ENCODE measurements around the gene FAM174C.
A peak's percentile ranks its signal among the peaks of the same experiment; 100 is the strongest.

Gene FAM174C

DNA sequence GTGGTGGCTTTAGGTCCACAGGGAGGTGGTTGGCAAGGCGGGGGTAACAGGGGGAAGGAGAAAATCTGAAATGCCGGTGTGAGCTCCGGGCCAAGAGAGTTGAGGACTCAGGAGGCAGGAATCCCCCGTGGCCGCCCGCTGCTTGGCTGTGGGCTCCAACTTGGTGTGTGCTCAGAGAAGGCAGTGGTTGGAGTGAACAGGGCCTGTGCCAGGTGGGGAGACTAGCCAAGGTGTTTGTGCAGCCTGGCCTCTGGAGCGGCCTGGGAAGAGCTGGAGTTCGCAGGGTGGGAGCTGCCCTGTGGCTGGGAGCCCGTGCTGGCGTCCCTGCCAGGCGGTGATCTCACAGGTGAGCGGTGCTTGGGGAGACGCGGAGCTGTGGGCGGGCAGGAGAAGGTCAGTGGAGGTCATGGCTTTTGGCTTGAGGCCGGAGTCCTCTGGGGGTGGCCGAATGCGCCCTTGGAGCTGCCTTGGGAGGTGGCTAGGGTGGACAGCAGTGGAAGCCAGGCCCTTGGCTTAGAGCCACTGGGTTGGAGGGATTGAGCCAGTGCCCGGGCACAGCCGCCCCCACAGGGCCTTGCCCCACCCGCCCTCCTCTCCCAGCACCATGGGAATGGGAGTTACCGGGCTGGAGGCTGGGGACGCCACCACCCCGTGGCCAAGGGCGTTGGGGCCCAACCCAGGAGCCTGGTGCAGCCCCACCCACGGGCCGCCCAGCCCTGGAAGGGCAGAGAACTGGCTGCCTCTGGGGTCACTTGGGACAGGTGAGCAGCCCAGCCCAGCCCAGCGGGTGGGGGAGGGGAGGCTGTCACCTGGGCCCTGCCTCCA, 13.3 kb upstream of the FAM174C start:
- peak; percentile 42 for DNase-seq (ENCODE audit: low read depth)

DNA sequence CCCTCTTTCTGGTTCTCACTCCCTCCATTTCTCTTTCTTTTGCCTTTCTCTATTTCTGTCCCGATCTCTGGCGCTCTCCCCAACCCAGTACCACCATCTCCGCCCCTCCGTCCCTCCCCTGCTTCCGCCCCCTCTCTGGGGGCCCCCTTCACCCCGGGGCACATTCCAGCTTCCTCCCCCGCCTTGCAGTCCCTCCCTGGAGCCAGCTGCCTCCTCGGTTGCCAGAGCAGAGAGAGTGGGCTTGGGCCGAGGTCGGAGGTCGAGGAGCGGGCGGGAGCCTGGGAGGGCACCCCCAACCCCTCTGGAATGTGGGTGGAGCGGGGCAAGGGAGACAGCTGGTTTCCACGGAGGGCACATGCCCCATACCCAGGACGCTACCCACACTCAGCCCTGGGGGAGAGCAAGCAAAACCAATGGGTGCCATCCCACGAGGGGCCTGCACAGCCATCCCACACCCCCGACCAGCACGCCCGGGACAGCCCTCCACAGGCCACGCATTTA, 12.7 kb upstream of the FAM174C start:
- DNase-seq (ENCODE audit: low read depth), result no peak

DNA sequence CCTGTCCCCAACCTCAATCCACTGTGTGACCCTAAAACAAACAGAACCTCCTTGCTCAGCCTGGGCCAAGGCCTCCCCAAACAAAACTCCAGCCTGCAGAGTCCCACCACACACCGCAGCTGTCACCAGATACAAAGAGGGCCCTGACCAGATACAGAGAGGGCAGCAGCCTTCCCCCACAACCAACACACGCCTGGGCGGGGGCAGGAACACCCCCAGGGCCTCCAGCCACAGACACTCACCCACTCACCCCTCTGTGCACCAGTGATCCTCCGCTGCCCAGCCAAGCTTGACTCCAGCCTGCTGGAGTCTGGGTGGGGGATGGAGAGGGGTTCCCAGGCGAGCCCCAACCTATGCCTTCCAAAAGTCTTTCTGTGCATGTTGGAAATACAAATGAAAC, 12.1 kb upstream of the FAM174C start:
- DNase-seq (ENCODE audit: low read depth), result no peak

DNA sequence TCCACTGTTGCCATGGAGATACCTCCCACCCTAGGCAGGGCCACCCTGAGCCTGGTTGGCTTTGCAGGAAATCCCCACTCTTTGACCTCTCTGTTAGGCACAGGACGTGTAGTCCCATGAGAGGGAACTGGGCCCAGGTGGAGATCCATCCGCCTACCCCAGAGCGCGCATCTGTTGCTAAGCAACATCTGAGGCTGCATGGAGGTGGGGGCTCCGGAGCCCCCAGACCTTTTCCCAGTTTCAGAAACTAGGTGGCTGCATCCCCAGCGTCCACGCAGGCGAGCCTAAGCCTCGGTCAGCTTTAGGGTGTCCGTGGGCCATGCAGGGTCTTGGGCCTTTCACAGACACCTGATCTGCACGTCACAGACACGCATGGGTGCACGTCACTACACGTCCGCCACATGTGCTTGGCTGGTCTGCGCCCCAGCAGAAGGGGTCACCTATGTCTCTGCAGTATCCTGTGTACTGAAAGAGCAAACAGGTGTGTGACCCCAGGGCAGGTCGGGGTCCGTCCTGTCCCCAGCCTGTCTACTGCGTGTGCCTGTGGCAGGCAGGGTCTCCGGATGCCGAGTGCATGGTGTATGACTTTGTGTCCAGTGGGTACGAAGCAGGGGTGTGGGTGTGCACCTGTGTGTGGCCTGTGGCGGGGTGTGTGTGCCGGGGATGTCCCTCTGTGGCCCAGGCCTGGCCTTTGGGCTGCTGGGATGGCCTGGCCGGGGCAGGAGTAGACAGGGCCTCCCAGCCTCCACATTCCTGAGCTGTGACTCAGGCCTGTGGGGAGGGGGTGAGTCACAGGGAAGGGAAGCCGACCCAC, 10.3 kb upstream of the FAM174C start:
- DNase-seq (ENCODE audit: low read depth), result peak; percentile 86

DNA sequence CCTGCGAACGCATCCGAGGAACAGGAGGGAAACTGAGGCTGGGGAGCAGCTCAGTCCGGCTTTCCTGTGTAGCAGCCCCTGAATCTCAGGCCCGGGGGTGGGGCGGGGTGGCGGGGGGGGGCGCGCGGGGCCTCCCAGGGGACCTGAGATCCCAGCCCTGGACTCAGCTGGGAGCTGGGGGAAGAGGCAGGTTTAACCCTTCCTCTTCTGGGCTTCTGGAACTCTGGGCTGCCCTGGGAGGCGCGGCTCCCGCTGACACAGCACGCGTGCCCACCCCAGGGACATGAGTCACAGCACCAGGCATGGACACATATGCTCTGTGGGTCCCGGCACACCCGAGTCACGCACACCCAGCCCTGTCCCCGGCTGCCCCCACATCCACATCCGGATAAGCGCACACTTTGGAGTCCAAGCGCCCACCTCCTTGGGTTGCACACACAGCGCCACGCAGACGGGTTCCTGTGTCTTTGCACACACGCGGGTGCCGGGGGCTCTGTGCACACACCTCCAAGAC, 9.7 kb upstream of the FAM174C start:
- peak; percentile 95 for DNase-seq (ENCODE audit: low read depth)

DNA sequence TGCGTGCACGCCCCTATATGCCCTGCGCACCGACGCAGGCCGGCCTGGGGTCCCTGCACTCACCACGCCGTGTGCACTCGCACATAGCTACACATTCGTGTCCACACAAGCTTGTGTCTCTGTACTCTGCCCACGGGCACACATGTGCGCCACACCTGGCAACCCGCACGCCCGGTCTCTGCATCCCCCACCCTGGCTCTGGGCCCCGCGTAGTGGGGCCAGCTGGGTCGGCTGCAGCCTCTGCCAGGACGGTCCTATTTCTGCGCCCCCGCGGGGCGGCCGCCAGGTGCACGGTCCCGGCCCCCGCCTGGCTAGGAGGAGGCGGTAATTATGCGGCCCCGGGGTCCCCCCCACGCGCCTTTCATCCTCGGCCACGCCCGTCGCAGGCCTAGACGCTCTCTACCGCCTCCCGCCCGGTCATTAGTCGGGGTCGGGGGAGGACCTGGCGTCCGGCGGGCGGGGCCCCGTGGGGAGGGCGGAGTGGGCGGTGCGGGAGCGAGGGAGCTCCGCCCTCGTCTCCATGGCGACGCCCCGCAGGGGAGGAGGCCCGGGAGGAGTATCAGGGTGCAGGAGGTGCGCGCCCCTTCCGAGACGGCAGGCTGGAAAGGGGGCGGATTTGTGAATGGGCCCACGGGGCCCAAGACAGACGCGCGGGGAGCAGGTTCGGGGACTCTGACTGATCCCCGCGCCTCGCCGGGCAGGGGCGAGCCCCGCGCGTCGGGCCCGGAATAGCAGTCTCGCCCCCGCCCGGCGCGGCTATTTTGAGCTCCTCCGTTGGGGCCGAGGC, 9.0 kb upstream of the FAM174C start:
- peak; percentile 87 for DNase-seq (ENCODE audit: low read depth)

DNA sequence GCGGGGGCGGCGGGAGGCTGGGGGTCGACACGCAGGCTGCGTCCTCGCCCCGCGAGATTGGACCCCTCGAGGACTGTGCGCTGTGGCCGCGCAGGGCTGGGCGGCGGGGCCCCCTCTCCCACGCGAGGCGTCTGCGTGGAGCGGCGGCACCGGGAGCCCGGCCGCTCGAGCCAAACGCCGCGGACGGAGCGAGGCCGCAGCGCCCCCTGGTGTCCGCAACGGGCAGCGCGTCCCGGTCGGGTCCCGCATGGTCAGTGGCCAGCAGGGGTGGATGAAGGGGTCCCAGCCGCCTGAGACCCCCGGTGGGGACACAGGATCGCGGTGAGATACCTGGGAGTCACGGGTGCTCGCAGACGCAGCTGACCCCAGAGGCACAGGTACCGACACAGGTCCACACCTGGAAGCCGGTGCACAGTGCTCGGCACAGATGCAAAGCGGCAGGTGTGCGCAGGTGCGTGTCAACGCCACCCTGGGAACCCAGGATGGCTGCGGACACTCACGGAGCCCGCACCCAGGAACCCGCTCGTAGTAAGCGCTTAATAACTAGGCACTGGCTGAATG, 8.3 kb upstream of the FAM174C start:
- DNase-seq (ENCODE audit: low read depth), result peak; percentile 41

DNA sequence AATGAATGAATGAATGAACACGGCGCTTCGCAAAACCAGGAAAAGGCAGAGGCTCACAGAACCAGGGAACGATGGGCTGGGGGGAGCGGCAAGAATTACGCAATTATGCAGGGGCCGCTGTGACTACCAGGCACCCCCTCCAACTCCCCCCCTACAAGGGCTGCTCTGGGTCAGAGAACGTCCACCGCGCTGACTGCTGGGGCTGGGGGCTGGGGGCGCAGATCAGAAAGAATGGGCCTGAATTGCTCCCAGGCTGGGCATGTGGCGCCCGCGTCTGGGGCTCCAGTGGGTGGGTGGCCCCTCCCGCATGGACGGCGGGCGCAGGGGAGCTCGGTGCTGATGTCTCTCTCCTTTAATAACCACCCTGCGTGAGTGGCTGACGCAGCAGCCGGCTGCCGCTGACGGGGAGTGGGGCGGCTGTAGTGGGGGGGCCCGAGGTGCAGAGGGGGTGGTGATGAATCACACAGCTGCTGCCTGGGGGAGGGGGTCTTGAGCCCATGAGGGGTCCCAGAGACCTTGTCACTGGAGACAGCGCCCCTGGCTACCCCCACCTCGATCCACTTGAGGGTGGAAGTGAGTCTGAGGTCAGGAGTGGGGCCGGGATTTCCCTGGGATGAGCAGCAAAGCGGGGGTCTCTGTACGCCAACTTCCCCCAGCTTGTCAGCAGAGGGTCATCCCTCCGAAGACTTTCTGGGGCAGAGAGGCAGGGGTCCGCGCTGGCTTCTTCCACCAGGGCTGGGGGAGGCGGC, 7.7 kb upstream of the FAM174C start:
- no peak for DNase-seq (ENCODE audit: low read depth)

DNA sequence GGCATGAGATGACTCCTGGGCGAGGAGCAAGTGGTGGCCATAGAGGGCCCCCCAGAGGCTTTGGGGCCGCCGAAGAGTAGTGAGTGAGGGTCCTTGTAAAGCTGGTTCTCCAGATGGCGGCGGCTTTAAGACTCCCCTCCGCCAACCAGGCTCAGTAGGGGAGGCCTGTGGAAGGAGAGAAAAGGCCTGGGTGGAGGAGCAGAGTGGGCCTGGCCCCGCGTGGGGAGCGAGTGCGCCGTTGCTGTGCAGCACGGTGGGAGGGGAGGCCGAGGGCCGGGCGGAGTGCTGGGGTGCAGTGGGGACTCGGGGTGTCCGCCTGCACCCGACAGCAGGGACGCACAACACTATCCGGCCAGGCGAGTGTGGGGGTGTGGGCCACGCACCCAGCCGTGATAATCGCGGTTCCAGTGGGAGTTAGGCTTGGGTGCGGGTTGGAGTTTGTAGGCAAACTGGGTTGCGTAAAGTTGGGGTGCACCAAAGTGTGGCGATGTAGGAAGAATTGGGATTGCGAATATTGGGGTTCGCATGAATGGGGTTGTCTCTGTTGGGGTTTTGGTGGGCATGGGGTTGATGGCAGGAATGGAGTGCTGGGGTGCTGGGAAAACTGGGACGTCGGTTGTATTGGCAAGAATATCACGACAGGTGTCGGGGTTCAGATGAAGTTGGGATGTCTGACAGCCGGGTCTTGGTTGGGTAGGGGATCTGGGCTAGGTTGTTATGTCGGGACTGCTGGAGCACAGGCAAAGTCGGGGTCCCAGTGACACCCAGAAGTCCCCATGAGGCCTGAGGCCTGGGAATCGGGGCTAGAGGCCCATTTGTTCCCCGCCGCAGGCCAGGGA, 6.9 kb upstream of the FAM174C start:
- DNase-seq (ENCODE audit: low read depth), result no peak

DNA sequence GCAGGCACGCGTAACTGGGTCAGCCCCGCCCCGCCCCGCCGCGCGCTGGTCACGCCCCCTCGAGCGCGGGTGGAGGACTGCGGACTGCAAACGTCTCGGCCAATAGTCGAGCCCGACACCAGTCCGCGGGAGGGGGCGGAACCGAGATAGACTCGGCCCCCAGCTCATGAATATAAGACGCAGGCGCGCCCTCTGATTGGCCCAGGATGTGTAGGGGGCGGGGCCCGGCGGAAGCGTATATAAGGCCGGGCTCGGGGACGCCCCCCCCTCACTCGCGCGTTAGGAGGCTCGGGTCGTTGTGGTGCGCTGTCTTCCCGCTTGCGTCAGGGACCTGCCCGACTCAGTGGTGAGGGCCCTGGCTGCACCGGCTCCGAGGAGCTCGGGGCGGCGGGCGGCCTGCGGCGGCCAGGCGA, 6.3 kb upstream of the FAM174C start, which contains the start of gene CIRBP:
CIRBP (plus strand) TSS at position 268 of the 413 bp plus-strand sequence. CDS start 1,602 bp downstream, outside the sequence.
- peak; percentile 99 for DNase-seq (ENCODE audit: low read depth)

DNA sequence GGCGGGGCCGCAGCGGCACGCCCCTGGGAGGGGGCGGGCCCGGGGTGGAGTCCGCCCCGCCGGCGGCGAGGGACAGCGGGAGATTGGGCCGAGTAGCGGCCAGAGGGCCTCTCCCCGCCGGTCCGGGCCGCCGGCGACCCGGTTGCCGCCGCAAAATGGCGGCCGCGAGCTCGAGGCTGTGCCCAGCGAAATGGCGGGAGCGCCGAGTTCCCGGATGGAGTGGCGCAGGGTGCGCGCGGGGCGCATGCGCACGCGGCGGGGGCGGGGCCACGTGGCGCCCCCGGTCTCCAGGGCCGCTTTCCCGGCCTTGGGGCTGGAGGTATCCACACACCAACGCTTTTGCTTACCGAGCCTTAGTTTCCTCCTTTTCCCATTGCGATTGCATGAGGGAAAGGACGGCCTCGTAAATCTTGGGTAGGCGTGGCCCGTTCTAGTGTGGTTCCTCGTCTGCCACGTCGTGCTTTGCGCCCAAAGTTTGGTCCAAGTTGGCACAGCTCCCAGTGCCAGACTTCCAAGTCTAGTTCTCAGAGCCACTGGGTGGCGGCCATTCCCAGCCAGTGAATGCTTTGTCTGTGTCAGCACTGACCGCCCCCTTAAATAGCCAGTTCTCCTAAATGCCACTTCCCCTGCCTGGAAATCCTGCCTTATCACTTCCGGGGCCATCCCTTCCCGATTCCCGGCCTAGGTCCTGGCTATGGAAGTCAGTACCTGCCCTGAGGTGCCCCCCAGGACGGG, 5.7 kb upstream of the FAM174C start:
- peak; percentile 92 for DNase-seq (ENCODE audit: low read depth)

DNA sequence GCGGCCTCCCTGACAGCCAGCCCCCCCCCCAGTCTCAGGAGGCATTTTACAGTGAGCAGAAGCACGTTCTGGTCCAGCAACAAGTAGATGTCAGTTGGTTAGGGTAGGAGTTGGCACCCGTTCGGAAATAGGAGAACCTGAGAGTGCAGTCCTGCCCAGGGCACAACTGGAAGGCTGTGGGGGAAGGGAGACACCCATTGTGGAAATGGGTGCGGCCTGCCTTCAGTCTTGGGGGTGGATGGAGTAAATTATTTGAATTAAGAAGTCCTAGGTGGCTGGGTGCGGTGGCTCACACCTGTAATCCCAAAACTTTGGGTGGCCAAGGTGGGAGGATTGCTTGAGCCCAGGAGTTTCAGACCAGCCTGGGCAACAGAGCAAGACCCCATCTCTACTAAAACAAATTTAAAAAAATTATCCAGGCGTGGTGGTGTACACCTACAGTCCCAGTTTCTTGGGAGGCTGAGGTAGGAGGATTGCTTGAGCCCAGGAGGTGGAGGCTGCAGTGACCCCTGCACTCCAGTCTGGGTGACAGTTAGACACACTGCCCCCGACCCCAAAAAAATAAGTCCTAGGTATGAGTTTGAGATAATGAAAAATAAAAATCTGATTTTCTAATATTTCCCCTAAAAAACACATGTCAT, 5.0 kb upstream of the FAM174C start:
- DNase-seq (ENCODE audit: low read depth), result no peak

DNA sequence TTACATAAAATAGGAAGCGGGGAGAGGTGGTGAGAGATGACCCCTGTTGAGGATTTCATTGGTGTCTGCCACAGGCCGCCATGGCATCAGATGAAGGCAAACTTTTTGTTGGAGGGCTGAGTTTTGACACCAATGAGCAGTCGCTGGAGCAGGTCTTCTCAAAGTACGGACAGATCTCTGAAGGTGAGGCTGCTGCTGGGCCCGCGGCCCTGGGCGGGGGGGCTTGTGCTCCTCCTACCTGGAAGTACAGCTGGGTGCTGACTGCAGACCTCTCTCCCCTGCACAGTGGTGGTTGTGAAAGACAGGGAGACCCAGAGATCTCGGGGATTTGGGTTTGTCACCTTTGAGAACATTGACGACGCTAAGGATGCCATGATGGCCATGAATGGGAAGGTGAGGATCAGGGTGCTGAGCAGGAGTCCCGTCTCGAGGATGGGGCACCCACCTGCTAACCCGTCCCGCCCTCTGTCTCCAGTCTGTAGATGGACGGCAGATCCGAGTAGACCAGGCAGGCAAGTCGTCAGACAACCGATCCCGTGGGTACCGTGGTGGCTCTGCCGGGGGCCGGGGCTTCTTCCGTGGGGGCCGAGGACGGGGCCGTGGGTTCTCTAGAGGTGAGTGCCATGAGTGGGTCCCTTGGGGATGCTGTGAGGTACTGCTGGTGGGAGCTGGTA, 4.3 kb upstream of the FAM174C start:
- no peak for DNase-seq (ENCODE audit: low read depth)

DNA sequence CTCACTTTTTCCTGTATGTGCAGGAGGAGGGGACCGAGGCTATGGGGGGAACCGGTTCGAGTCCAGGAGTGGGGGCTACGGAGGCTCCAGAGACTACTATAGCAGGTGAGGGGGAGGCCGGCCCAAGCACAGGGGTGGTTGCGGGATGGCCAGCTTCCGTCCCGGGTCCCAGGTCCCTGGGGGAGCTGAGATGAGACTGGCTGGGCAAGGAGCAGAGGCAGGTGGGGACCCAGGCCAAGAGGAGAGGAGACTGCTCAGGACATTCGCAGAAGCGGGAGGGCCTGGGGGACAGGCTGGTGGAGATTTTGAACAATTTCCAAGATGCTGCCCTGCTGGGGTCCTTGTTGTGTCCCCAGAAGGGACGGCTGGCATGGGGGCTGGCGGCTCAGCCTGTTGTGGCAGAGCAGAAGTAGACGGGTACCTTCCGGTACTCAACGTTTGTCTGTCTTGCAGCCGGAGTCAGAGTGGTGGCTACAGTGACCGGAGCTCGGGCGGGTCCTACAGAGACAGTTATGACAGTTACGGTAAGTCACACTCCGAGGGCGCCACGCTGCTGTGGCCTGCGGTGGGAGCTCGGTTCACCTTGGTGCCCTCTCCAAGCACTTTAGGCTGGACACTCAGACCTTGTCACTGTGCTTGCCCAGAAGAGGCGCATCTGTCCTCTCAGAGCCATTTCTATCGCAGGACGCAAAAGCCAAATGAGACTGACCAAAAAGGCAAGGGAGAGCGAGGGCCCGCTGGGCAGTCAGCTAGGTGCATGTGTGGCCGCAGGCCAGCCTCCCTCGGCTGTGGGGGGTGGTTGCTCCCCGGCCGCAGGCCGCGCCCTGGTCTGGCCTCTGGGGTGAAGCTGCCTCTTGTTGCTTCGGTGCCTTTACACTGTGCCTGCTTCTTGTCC, 3.6 kb upstream of the FAM174C start:
- no peak for DNase-seq (ENCODE audit: low read depth)

DNA sequence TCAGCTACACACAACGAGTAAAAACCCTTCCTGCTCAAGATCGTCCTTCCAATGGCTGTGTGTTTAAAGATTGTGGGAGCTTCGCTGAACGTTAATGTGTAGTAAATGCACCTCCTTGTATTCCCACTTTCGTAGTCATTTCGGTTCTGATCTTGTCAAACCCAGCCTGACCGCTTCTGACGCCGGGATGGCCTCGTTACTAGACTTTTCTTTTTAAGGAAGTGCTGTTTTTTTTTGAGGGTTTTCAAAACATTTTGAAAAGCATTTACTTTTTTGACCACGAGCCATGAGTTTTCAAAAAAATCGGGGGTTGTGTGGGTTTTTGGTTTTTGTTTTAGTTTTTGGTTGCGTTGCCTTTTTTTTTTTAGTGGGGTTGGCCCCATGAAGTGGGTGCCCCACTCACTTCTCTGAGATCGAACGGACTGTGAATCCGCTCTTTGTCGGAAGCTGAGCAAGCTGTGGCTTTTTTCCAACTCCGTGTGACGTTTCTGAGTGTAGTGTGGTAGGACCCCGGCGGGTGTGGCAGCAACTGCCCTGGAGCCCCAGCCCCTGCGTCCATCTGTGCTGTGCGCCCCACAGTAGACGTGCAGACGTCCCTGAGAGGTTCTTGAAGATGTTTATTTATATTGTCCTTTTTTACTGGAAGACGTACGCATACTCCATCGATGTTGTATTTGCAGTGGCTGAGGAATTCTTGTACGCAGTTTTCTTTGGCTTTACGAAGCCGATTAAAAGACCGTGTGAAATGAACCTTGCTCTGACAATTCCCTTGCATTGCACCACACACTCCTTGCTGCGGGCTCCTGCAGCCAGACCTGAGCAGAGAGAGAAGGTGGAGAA, 2.7 kb upstream of the FAM174C start:
- DNase-seq (ENCODE audit: low read depth), result no peak

Data from fibroblast of gingiva (primary cell).